H1 (cell line): ENCODE results near the gene PTPRF. TPM values are rescaled to one million over a fixed set of nuclear protein-coding genes. Genes with fewer than 3 reads are reported as not detected.

Source experiments
- EP300 ChIP-seq, 2 experiments: IDR thresholded peaks; 1 replicate in 1 of 2; 2 replicates in 1 of 2; pipeline ENCODE4 v1.6.1; 2011 to 2012; ENCODE audit warnings: low read depth in 2 of 2, low read length in 2 of 2, mild to moderate bottlenecking in 2 of 2, borderline replicate concordance in 1 of 2, inconsistent platforms in 1 of 2, moderate library complexity in 1 of 2
- GABPA ChIP-seq: IDR thresholded peaks from 2 replicates; pipeline ENCODE4 v1.6.1; 2011; ENCODE audit warnings: mild to moderate bottlenecking, low read length, moderate library complexity, borderline replicate concordance; ENCODE audit not compliant: insufficient read depth
- SIX5 ChIP-seq: IDR thresholded peaks from 2 replicates; pipeline ENCODE4 v1.6.1; 2011; ENCODE audit warnings: mild to moderate bottlenecking, low read depth, low read length
- polyA plus RNA-seq, 7 experiments: library from polyadenylated mRNA; depleted of rRNA in 3 of 7; stranded (reverse) in 5 of 7; unstranded in 2 of 7; fragments of >200 nt in 5 of 7; fragments of 200-250 nt in 2 of 7; gene quantifications; 1 replicate in 5 of 7; 2 replicates in 1 of 7; 4 replicates in 1 of 7; pipeline versions ENCODE4 v1.2.1 to v1.2.3, GENCODE V29; 2011 to 2013; ENCODE audit warnings: missing spikeins in 2 of 7, mixed read lengths in 2 of 7
- total RNA-seq: library from RNA; stranded (reverse); fragmentation: NEBNext Ultra II Directional; extraction: Animal tissue kit (Norgen Biotek cat#: 25700); gene quantifications from 2 replicates; pipeline ENCODE4 v1.2.1, GENCODE V29; 2021

Gene PTPRF
- total and polyA plus RNA-seq, 2 of the 8 experiments (the other 6 are each of a cell fraction or from before 2014, with no cell fraction given): 136 to 231 TPM

- TF ChIP-seq GABPA: no peak
- TF ChIP-seq EP300 (IDR thresholded peaks at IDR 0.05; ENCODE audit: borderline replicate concordance in 1 of 2, low read depth in 2 of 2, low read length in 2 of 2): no peak
- no peak for TF ChIP-seq SIX5
- TF ChIP-seq, all 59 proteins: peak for 0
These were observed 16.9 kb downstream of the PTPRF start (continued) for GRCh38 chr1:43547538-43548072.
